ENCODE data around the gene FHIT. TPM values are rescaled to one million over a fixed set of nuclear protein-coding genes. Genes with fewer than 3 reads are reported as not detected.
"Not testable (repeated sequence)": the region's sequence is repeated elsewhere in the genome, so short reads cannot be mapped to it uniquely, and the experiment has no call there.

The FHIT gene
- total RNA-seq, 1 donor from 2014 or later = 26.0 TPM

DNA sequence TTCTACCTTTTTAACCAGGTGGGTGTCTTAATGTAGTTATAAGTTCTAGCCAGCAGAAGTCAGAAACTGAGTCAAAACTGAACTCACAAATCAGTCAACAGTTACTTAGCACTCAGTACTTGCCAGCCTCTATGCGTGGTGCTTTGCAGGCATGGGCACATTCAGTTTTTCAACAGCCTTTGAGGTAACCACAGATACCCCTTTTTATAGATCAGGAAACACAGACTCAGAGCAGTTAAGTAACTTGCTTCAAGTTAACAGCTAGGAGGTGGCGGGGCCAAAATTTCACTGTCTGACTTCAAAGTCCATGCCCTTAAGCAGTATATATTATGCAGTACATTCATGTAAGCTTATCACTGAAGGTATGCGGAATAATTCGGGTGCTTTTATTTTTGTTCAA, 139.4 kb downstream of the FHIT start:
- no peak for DNase-seq (ENCODE audit: low spot score)

DNA sequence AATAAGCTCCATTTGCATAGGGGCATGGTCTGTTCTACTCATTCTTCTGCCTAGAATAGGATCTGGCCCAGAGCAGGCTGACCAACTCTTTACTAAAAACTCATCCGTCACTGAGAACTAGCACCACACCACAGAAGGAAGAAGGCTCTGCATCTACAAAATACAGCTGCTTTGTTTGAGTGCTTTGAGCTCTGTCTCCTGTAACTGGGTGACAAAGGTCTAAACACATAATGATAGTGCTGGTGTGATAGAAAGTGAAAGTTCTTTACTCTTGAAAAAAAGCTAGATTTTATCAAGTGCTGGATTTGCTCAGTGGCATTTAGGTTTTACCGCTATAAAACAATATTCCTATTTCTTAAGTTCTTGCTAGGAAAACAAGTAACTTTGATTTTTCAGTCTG, 140.7 kb downstream of the FHIT start:
- no peak for DNase-seq (ENCODE audit: low spot score)

DNA sequence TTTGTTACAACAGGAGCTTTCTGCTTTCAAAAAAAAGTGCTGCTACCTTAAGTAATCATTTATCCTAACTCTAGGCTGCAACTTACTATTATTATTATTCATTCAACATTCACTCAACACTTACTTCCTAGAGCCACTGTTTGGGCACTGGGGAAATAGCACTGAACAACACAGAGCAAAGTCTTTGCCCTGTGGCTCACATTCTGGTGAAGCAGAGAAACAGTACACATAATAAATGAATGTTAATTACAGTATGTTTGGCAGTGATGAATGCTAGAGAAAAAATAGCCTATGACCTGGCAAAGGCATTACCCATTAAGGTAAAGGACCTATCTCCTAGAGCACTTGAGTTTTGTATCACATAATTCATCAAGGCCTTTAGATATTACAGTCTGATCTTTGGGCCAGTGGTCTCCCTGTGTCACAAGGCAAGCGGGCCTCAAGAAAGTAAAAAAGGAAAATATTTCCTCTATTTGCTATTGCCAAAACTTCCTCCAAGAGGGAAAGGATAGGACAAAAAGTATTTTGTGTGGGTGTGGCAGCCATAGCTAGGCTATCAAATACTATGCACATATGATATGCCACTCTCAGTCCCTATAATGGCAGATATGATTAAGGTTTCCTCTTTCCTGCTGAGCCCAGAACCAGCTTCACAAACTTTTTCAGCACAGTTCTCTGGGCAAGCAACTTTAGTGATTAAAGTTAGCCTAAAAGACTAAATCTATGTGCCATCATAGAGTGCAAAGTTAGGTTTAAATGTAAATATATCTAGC, 142.8 kb downstream of the FHIT start:
- no peak for DNase-seq (ENCODE audit: low spot score)

DNA sequence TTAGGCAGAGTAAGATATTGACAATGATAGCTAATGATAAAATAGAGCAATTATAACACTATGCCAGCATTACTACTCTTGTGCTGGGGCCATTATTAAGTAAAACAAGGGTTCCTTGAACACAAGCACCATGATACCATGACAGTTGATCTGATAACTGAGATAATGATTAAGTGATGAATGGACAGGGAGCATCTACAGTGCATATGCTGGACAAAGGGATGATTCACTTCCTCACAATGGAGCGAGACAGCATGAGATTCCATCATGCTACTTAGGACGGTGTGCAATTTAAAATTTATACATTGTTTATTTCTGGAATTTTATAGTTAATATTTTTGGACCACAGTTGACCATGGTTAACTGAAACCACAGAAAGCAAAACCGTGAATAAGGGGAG, 156.6 kb downstream of the FHIT start:
- no peak for DNase-seq (ENCODE audit: low spot score)

DNA sequence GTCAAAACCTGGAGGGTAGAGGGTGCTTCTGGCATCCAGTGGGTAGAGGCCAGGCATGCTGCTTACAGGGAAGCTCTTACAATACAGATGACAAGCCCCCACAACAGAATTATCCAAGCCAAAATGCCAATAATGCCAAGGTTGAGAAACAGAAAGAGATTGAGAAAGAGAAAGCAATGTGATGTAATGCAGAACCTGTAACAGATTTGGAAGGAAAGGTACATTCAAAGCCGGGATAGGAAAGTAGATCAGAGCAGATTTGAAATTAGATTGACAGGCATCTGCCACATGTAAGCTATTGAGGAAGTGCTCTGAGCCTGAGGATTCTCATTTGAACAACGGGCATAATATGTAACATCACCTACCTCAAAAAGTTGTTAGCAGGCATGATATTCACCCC, 157.9 kb downstream of the FHIT start:
- DNase-seq (ENCODE audit: low spot score) = no peak

DNA sequence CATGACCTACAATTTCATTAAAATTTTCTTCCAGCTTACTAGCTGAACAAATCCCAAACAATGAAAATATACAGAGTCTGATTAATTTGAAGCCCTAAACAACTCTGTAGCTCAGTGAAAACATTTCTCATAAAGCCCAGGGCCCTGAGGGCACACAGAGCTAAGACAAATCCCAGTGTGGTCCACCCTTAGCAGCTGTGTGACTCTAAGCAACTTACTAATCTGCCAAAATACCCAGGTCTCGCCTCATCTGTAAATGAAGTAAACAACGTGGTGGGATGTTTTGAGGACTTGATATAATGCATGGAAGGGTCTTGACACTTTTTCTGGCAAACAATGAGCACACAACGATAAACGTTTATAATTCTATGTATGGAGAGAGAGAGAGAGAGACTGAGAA, 158.4 kb downstream of the FHIT start:
- no peak for DNase-seq (ENCODE audit: low spot score)

DNA sequence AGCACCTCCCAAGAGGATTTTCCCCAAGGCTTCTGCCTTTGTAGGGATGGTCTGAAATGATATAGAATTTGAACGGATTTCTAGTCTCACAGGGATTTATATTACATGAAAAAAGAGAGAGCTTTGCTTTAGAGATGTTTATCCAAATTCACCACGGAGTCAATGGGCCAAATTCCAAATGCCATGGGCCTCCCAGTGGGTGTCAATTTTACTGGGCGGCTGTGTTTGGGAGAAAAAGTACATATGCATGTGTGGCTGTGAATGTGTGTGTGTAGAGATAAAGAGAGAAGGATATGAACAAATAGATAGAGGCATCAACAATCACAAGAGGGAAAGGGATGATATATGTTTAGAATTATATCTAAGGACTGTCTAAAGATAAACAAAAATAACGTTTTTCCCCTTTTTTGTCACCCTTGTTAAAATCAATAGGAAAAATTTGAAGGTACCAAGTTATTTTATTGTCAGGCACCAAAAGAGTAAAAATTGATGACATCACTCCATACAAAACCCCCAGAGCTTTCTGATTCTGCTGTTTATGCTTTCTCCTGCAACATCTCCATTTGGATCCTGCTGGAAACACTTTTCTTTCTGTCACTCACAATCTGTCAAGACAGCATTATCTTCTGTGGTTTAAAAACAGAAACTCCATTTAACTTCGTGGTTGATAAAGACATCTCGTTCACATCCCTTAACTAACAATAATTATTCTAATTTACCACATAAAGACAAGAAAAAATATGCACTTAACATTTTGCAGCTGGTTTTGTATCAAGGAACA, 160.7 kb downstream of the FHIT start:
- DNase-seq (ENCODE audit: low spot score) = no peak

DNA sequence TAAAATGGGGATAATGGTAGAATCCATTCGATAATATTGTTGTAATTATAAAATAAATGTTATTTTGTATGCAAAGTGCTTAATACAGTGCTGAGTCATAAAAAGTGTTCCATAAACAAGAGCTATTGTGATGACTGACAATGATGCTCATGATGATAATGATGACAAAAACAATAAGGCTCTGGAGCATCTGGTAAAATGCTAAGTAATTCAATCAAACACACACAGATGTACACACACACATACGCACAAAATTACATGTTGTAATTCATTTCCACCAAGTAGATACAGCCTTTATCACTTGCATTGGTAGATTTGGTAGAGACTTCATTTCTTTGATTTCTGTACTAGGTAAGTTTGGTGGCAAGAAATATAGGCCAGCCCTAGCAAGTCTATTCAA, 163.8 kb downstream of the FHIT start:
- DNase-seq (ENCODE audit: low spot score) = no peak

DNA sequence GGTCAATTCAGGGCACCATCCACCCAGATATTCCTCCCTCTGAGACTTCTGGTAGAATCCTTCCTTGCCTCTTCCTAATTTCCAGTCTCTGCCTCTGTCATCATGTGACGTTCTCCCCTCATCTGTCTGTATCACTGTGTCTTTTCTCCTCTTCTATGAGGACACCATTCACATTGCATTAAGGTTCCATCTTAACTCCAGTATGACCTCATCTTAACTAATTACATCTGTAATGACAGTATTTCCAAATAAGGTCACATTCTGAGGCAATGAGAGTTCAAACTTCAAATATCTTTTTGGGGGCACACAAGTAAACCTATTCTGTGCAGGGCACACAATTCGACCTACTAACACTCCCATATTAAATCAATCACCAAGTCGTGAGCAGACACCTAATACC, 169.7 kb downstream of the FHIT start:
- no peak for DNase-seq (ENCODE audit: low spot score)

DNA sequence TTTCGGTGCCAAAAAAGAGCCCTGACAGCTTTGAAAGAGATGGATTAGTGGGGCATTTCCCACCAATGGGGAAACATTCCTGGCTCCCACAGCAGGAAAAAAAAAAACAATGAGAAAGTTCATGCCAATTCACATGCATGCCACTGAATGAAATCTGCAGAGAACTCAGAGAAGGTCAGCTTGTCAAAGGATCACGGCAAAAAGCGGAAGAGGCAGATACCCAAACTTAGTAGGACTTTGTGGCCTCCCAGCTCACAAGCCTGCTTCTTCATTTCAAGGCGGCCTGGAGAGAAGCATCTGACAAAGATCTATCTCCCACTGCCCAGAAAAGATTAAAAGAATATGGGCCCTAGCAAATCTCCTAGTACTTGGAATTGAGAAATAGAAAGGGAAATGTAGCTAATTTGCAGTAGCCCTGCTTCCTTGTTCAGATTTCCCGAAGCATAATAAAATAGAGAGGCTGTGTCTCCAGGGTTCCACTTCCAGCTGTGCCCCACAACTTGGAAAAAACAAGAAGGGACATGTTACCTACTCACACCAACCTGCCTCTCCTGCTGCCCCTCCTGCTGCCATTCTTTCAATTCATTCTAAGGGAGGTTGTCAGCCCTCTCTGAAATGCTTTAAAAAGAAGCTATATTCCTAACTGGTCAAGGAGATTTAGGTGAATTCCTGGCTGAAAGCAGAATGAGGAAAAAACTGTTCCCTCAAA, 170.4 kb downstream of the FHIT start:
- DNase-seq (ENCODE audit: low spot score) = no peak

DNA sequence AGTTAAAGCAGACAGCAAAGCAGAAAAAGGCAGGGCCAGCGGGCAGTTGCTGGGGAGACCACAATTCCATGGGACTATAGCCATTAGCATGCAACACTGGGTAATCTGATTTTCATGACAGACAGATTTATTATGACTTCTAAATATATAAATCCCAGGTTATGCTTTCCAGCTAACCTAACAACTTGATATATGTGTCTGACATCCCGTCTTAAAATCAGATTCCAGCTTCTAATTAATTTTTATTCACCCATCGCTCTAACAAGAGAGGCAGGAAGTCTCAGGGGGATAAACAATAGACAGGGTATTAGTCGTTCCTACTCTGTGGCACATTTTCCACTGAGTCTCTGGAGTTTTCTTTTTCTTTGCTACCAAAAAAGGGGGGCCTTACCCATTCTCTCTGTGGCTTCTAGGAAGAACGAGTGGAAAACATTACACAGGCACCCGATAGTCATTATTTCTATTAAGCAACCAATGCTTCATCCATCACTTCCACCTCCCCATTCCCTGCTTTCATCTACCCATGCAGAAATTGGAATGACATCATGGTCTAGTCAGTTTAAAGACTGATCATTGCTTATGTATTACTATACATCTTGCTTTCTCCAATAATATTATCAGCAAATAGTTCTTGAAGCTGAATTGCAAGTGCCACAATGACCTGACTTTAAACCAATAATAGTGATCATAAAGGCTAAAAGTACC, 173.1 kb downstream of the FHIT start:
- DNase-seq (ENCODE audit: low spot score) = no peak

DNA sequence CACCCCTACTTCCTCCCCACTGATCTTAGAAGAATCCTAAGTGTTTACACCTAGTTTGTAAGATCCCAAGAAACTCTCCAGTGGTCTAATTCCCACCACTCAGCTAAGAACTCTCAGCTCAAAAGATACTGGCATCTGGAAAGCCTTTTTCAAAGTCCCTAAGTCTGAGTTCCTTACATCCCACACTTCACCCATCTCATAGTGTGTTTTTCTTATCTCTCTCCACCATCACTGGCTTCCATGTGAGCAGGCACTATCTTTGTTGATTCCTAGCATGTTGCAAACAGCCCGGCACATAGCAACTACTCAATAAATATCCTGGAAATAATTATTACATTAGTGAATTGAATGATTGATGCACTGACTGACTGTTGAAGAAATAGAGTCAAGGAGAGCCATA, 173.7 kb downstream of the FHIT start:
- no peak for DNase-seq (ENCODE audit: low spot score)

DNA sequence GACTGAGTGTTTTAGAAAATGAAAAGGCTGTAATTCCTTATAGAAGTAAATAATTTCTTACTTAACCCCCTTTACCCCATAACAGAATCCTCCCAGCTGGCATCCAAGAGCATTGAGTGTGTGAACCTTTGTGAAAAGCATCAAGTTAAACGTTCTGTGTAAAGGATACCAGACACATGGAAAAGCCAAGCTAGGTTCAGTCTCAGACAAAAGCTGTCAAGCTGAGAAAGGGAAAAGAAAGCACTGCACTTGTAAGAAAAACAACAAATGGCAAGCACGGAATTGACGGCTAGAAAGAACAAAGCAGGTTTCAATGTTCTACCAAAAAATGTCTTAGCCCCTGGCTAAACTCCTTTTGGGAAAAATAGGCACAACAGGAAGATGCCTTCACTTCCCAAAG, 176.5 kb downstream of the FHIT start:
- DNase-seq (ENCODE audit: low spot score) = no peak

DNA sequence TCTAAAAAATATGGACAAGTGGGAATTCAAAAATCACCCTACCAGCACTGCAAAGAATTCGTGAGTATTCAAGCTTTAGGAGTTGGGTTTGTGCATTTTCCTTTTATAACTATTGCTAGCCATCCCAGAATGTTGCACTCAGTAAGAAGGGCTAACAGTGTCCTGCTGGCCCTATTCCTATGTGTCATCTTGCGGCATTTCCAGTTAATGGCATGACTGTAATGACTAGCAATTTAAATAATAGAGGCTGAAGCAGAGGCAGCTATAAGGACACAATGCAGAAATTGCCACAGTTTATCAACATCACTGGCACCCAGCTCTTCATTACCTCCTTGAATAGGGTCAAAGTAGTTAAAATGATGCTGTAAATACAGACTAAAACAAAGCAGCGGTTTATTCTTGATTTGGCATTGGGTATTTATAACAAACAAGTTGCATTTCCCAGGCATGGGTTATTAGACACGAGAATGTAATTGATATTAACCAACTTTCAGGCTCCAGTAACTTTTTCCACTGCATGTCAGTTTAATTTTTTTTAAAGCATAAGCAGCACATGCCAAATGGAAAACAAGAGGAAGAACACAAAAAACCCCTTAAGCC, 177.6 kb downstream of the FHIT start:
- DNase-seq (ENCODE audit: low spot score) = no peak

DNA sequence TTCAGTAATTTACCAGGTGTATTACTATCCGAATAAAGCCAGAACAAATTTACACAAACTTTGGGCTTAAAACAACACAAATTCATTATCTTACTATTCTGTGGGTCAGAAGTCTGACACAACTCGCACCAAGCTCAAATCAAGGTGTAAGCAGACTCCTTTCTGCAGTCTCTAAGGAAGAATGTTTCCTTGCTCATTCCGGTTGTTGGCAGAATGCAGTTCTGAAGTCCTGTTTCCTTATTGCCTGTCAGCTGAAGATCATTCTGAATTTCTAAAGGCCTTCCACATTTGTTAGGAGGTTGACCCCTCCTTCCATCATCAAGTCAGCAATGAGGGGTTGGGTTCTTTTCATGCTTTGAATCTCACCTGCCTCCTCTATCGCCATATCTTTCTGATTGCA, 183.2 kb downstream of the FHIT start:
- no peak for DNase-seq (ENCODE audit: low spot score)

DNA sequence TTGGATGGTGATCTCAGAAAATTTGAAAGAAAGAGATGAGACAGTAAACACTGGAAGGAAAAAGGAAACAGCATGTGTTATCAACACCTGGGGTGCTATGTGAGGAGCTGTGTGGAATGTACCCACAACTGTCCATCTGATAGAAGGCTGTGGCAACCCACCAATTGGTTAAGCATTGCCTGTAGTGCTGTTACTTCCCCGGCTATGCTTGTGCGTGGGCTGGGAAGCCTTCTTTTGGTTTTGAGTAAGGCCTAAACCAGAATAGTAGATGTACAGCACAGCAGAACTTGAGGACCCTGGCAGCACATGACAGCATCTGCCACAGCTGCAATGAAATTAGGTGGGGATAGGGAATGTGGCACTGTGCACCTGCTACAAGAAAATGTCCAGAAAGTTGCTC, 184.5 kb downstream of the FHIT start:
- DNase-seq (ENCODE audit: low spot score) = no peak

DNA sequence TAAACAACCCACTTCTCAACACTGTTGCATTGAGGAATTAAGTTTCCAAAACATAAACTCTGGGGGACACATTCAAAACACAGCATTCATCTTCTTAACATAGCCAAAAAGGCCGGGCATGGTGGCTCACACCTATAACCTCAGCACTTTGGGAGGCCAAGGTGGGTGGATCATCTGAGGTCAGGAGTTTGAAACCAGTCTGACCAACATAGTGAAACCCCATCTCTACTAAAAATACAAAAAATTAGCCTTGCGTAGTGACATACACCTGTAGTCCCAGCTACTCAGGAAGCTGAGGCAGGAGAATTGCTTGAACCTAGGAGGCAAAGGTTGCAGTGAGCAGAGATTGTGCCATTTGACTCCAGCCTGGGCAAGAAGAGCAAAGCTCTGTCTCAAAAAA, 185.0 kb downstream of the FHIT start:
- not testable (repeated sequence) for DNase-seq (ENCODE audit: low spot score)

DNA sequence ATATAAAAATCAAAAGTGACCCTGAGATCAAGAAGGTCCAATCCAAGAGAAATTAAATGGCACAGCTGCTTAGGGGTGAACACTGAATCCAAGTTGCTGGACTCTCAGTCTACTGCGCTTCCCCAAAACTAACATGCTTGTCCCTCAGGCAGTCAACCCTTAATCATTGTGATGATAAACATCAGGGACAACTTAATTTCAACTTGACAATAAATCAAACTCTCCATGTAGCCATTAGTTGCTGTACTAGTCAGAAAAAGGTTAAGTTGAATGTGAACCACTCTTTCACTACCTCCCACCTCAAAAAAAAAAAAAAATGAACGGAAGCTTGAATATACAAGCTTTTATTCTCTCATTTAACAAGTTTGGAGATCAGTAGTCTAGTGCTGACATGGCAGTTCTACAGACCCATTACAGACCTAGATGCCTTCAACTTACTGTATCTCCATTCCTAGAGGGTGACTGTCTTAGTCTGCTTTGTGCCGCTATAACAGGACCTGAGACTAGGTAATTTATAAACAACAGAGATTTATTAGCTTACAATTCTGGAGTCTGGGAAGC, 185.7 kb downstream of the FHIT start:
- no peak for DNase-seq (ENCODE audit: low spot score)

DNA sequence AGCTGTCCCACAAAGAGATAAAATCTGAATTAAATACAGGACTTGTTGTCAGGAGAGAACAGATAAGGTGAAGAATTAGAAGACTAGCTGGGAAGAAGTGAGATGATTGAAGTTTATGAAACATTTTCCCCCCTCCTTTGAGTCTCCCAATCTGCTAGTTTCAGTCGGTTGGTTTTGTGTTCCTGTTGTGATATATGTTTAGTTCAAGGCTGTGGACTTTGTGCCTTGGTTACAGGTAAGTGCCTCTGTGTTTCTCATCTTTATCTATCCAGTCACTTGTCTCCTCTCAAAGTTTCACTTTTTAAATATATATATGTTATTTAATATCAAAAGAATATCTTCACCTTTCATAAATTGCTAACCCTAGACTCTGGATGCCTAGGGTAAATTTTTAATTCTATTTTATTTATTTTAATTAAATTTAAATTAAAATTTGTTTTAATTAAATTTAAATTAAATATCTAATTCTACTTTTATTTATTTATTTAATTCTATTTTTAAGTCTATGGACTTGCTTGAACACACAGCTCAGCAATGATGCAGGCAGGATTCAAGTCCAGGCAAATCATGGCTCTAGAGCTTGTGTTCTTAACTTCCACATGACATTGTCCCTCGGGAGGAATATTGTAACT, 190.0 kb downstream of the FHIT start:
- DNase-seq (ENCODE audit: low spot score) = no peak

DNA sequence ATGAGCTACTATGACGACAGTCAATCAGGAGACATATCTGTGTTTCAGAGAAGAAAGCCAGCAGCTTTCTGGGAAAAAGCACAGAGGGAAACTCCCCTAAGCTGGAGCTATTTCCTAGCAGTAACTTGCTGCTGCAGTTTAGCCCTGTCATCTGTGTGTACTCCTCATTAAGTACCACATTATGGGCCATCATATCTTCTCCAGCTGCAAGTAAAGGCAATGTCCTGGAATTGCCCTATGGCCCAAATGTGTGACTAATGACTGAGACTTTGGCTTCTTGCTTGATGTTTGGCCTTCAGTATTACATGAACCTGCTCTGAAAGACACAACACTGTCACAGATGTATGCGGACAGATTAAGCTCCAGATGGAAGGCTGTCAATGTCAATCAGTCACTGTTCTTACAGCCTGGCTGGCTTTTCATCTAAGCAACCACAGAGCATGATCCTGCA, 190.8 kb downstream of the FHIT start:
- DNase-seq (ENCODE audit: low spot score) = no peak

DNA sequence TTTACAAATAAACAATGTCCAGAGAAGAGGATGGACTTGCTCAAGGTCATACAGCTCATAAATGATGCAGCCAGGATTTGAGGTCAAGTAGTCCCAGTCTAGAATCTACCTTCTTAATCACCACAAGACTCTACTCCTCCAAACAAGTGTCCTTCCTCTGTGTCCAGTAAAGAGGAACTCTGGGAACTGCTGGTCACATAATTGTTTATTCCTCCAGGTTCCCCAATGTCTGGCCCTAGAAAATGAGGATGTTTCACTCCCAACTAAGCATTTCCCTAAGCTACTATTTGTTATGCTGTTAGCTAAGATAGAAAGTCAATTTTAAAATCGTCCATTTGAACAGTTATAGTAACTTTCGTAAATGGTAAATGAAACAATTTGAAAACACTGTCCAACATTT, 192.4 kb downstream of the FHIT start:
- no peak for DNase-seq (ENCODE audit: low spot score)

All from ureter (tissue), 1 donor.